HFFc6 (cell line): ENCODE results near the gene DHRS12. TPM values are rescaled to one million over a fixed set of nuclear protein-coding genes. Genes with fewer than 3 reads are reported as not detected.

Experiments
- DNase-seq: peaks from one replicate; pipeline ENCODE4 v3.0.0-alpha.2; 2018
- H3K27ac Mint-ChIP-seq: 2 replicates; pipeline ENCODE4 v1.8.0; 2020; ENCODE audit warnings: mild to moderate bottlenecking, mixed read lengths
- H3K27me3 Mint-ChIP-seq: 2 replicates; pipeline ENCODE4 v1.8.0; 2021; ENCODE audit warnings: mild to moderate bottlenecking, moderate library complexity, mixed read lengths; ENCODE audit not compliant: insufficient read depth
- H3K36me3 Mint-ChIP-seq: 2 replicates; pipeline ENCODE4 v1.8.0; 2021; ENCODE audit warnings: low read depth, mixed read lengths
- H3K4me1 Mint-ChIP-seq: 2 replicates; pipeline ENCODE4 v1.8.0; 2020; ENCODE audit warnings: low read depth, mixed read lengths
- H3K4me3 Mint-ChIP-seq: 2 replicates; pipeline ENCODE4 v1.8.0; 2020; ENCODE audit warnings: mild to moderate bottlenecking, moderate library complexity, mixed read lengths
- H3K9me3 Mint-ChIP-seq: 2 replicates; pipeline ENCODE4 v1.8.0; 2020; ENCODE audit warnings: mild to moderate bottlenecking, mixed read lengths
- CTCF ChIP-seq: fragments of 200-600 bp; sonication (generic); IDR thresholded peaks from 2 replicates; pipeline ENCODE4 v1.5.0; 2021; ENCODE audit warnings: antibody characterized with exemption, mild to moderate bottlenecking
- total RNA-seq, 6 experiments: library from RNA; stranded (reverse); fragmentation: NEBNext Ultra II Directional; extraction: Animal tissue kit (Norgen Biotek cat#: 25700); gene quantifications; 2 replicates in 1 of 6; 3 replicates in 5 of 6; pipeline ENCODE4 v1.2.3, GENCODE V29; 2021

The DHRS12 gene
- total RNA-seq, 6 experiments from 2014 or later, result 1.9 to 2.7 (median 2.4) TPM

- Mint-ChIP-seq H3K4me3 (no peak overlapping the region), H3K36me3 (no peaks in the 10 kb centered on the region), H3K27ac (no peak overlapping the region), H3K9me3 (no peaks in the 10 kb centered on the region), H3K4me1 (peaks cover 10% of the 10 kb centered on the region), H3K27me3 (peaks cover 25% of the 10 kb centered on the region)
- DNase-seq, result no peak
- TF ChIP-seq CTCF, result no peak
Observed at GRCh38 chr13:51814071-51814470, 10.1 kb upstream of the DHRS12 start.

GRCh38 chr13:51811920-51812451, 8.0 kb upstream of the DHRS12 start:
- H3K4me3 Mint-ChIP-seq, result no peak overlapping the region
- DNase-seq, result no peak
- no peaks in the 10 kb centered on the region for H3K36me3 Mint-ChIP-seq
- H3K9me3 Mint-ChIP-seq, result no peaks in the 10 kb centered on the region
- peaks cover 10% of the 10 kb centered on the region for H3K4me1 Mint-ChIP-seq
- TF ChIP-seq CTCF, result no peak
- H3K27ac Mint-ChIP-seq, result no peak overlapping the region
- H3K27me3 Mint-ChIP-seq, result peaks cover 10% of the 10 kb centered on the region

- peaks cover 10% of the 10 kb centered on the region for H3K27me3 Mint-ChIP-seq
Observed at GRCh38 chr13:51811046-51811445, 7.1 kb upstream of the DHRS12 start.

GRCh38 chr13:51808811-51809210, 4.8 kb upstream of the DHRS12 start:
- H3K36me3 Mint-ChIP-seq, result no peaks in the 10 kb centered on the region

More at GRCh38 chr13:51811046-51811445, 7.1 kb upstream of the DHRS12 start:
- Mint-ChIP-seq H3K9me3 (no peaks in the 10 kb centered on the region), H3K4me1 (peaks cover 10% of the 10 kb centered on the region), H3K4me3 (no peak overlapping the region), H3K27ac (no peak overlapping the region), H3K36me3 (no peaks in the 10 kb centered on the region)
- TF ChIP-seq CTCF, result no peak
- no peak for DNase-seq

GRCh38 chr13:51807041-51807440, 3.1 kb upstream of the DHRS12 start:
- TF ChIP-seq CTCF, result no peak
- no peak overlapping the region for H3K27ac Mint-ChIP-seq
- H3K27me3 Mint-ChIP-seq, result peaks cover 5% of the 10 kb centered on the region
- no peaks in the 10 kb centered on the region for H3K36me3 Mint-ChIP-seq
- no peaks in the 10 kb centered on the region for H3K9me3 Mint-ChIP-seq
- H3K4me3 Mint-ChIP-seq, result no peak overlapping the region
- H3K4me1 Mint-ChIP-seq, result peaks cover 23% of the 10 kb centered on the region
- no peak for DNase-seq

More at GRCh38 chr13:51808811-51809210, 4.8 kb upstream of the DHRS12 start:
- TF ChIP-seq CTCF, result no peak
- Mint-ChIP-seq H3K9me3 (no peaks in the 10 kb centered on the region), H3K4me3 (no peak overlapping the region), H3K27ac (no peak overlapping the region), H3K27me3 (peaks cover 5% of the 10 kb centered on the region), H3K4me1 (peaks cover 7% of the 10 kb centered on the region)
- DNase-seq, result no peak

GRCh38 chr13:51806566-51806965, 2.6 kb upstream of the DHRS12 start:
- Mint-ChIP-seq H3K27me3 (peaks cover 2% of the 10 kb centered on the region), H3K4me3 (no peak overlapping the region), H3K4me1 (peaks cover 28% of the 10 kb centered on the region), H3K9me3 (no peaks in the 10 kb centered on the region), H3K36me3 (no peaks in the 10 kb centered on the region), H3K27ac (no peak overlapping the region)
- DNase-seq, result peak; percentile 32
- TF ChIP-seq CTCF, result no peak
